Measurements from ENCODE around the gene ARTN.

The ARTN gene

GRCh38 chr1:43930168-43930948 lies 3.2 kb upstream of the ARTN start:
- no peak overlapping the region for H3K9ac ChIP-seq (ENCODE audit: low read length)
- no peaks in the 10 kb centered on the region for H3K9me2 ChIP-seq (ENCODE audit: low read depth, low read length)
- no peaks in the 10 kb centered on the region for H3F3A ChIP-seq (ENCODE audit: insufficient read depth, low read length)
- no peaks in the 10 kb centered on the region for H3K9me3 ChIP-seq (ENCODE audit: low read length)
- TF ChIP-seq EZH2 (IDR thresholded peaks at IDR 0.05; ENCODE audit: borderline replicate concordance, low read length) (no peak), CTCF (IDR thresholded peaks at IDR 0.05; ENCODE audit: low read length) (peak; percentile 62)
- H3K27me3 ChIP-seq (ENCODE audit: insufficient read depth, low read length), result no peaks in the 10 kb centered on the region
- H3K27ac ChIP-seq (ENCODE audit: low read depth, low read length, poor library complexity, severe bottlenecking), result peak overlapping the region; percentile 2
- no peak overlapping the region for H2AFZ ChIP-seq (ENCODE audit: low read length)
- no peaks in the 10 kb centered on the region for H4K20me1 ChIP-seq (ENCODE audit: insufficient read depth, low read length)
- H3K79me2 ChIP-seq (ENCODE audit: insufficient read depth, low read length), result no peaks in the 10 kb centered on the region
- H3K36me3 ChIP-seq (ENCODE audit: insufficient read depth, low read length), result peaks cover 7% of the 10 kb centered on the region; the same call in 1 of the 2 replicates
- H3K4me2 ChIP-seq (ENCODE audit: low read length), result no peak overlapping the region
- H3K4me1 ChIP-seq (ENCODE audit: insufficient read depth, low read length, severe bottlenecking), result peaks cover 31% of the 10 kb centered on the region
- no peak overlapping the region for H3K4me3 ChIP-seq (ENCODE audit: low read depth, low read length, poor library complexity, severe bottlenecking)

- Histone ChIP-seq H3K27me3 (ENCODE audit: insufficient read depth, low read length) (no peaks in the 10 kb centered on the region), H3F3A (ENCODE audit: insufficient read depth, low read length) (no peaks in the 10 kb centered on the region), H2AFZ (ENCODE audit: low read length) (no peak overlapping the region), H3K9ac (ENCODE audit: low read length) (no peak overlapping the region), H3K4me2 (ENCODE audit: low read length) (no peak overlapping the region), H3K27ac (ENCODE audit: low read depth, low read length, poor library complexity, severe bottlenecking) (peak overlapping the region; percentile 2), H3K9me3 (ENCODE audit: low read length) (no peaks in the 10 kb centered on the region), H3K4me1 (ENCODE audit: insufficient read depth, low read length, severe bottlenecking) (peaks cover 31% of the 10 kb centered on the region), H3K36me3 (ENCODE audit: insufficient read depth, low read length) (0 out of 2 replicates have a peak, but pooled peaks cover 3% of the 10 kb centered on the region), H3K4me3 (ENCODE audit: low read depth, low read length, poor library complexity, severe bottlenecking) (no peak overlapping the region), H3K79me2 (ENCODE audit: insufficient read depth, low read length) (no peaks in the 10 kb centered on the region), H4K20me1 (ENCODE audit: insufficient read depth, low read length) (no peaks in the 10 kb centered on the region), H3K9me2 (ENCODE audit: low read depth, low read length) (no peaks in the 10 kb centered on the region)
- TF ChIP-seq EZH2 (IDR thresholded peaks at IDR 0.05; ENCODE audit: borderline replicate concordance, low read length), result no peak
- TF ChIP-seq CTCF (IDR thresholded peaks at IDR 0.05; ENCODE audit: low read length), result no peak
These were observed 2.7 kb upstream of the ARTN start for GRCh38 chr1:43930949-43931275.

- Histone ChIP-seq H3K4me1 (ENCODE audit: insufficient read depth, low read length, severe bottlenecking) (peaks cover 35% of the 10 kb centered on the region), H3K27me3 (ENCODE audit: insufficient read depth, low read length) (no peaks in the 10 kb centered on the region), H3K9me2 (ENCODE audit: low read depth, low read length) (no peaks in the 10 kb centered on the region), H4K20me1 (ENCODE audit: insufficient read depth, low read length) (no peaks in the 10 kb centered on the region), H3K9me3 (ENCODE audit: low read length) (no peaks in the 10 kb centered on the region), H3F3A (ENCODE audit: insufficient read depth, low read length) (no peaks in the 10 kb centered on the region), H3K36me3 (ENCODE audit: insufficient read depth, low read length) (0 out of 2 replicates have a peak, but pooled peaks cover 3% of the 10 kb centered on the region), H2AFZ (ENCODE audit: low read length) (no peak overlapping the region), H3K27ac (ENCODE audit: low read depth, low read length, poor library complexity, severe bottlenecking) (peak overlapping the region; percentile 53), H3K4me3 (ENCODE audit: low read depth, low read length, poor library complexity, severe bottlenecking) (no peak overlapping the region), H3K4me2 (ENCODE audit: low read length) (no peak overlapping the region), H3K79me2 (ENCODE audit: insufficient read depth, low read length) (no peaks in the 10 kb centered on the region), H3K9ac (ENCODE audit: low read length) (no peak overlapping the region)
- TF ChIP-seq CTCF (IDR thresholded peaks at IDR 0.05; ENCODE audit: low read length), result no peak
These were observed 1.6 kb upstream of the ARTN start for GRCh38 chr1:43931711-43932660.
